GM18499 (cell line): ENCODE results near the gene MYRIP.
"Not testable (repeated sequence)": the region's sequence is repeated elsewhere in the genome, so short reads cannot be mapped to it uniquely, and the experiment has no call there.

Experiments used
- ATAC-seq: cut with Tn5 transposase; IDR thresholded peaks from one replicate; pipeline ENCODE4 v1.9.1; 2021; ENCODE audit warnings: moderate number of reproducible peaks; ENCODE audit not compliant: insufficient read depth, unreplicated experiment

Gene MYRIP

DNA sequence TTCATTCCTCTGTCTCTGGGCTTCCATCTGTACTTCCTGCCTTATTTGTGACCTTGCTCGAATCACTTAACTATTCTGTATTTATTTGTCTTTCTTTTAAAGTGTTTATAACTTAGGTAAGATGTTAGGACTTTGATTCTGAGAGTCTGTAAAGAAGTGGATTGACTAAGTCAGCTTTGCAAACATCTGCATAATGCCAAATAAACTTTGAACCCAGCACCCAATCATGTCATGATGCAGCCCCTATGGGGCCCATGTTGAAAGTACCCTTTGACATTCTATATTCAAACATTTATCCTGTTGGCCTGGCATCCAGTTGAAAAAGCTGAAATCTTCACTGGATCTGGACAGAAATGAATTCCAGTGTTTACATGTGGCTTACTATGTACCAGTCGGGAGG, 3.8 kb upstream of the MYRIP start:
- no peak for ATAC-seq

DNA sequence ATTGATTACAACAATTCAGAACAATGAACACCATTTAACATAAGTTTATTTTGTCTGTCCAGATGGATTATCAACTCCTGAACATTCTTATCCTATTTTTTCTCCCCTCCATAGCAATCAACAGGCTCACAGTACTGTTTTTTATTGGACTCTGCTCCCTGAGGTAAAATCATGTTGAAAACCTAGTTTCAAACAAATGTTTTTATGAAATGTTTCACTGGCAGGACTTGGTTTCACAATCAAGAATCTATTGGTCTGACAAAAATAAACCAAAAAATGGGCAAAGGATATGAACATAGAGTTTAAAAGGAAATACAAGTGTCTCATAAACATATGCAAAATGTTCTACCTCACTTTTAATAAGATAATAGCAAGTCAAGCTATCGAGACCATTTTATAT, 2.6 kb upstream of the MYRIP start:
- no peak for ATAC-seq

DNA sequence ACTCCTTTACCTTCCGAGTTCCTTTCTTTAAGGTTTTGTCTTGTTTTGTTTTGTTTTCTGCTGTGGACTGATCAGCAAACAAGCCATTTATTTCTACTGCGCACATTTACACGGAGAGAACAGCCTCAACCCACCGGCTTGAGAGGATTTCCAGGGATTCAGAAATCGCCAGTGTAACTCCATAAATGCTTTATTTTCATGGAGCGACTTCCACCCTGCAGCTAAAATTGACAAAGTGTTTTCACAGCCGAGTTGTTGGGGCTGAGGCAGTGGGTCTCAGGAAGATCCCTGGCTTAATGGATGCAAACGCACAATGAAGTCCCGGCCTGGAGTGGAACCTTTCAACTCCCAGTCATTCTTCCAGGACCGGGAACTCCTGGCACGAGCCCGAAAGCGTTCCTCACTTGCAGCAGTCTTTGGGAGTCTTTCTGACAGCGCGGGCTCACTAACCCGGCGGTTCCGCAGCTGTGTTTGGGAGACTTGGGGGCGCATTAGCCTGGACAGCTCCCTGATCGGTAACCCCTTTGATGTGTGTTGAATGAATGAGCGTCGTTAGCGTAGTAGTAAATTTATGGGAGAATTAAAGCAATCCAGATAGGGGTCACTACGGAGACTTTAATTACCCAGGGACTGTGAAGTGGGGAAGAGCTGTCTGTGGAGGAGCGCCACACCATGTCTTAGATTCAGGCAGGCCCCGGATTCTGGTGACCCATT, 785 bp upstream of the MYRIP start:
- no peak for ATAC-seq

DNA sequence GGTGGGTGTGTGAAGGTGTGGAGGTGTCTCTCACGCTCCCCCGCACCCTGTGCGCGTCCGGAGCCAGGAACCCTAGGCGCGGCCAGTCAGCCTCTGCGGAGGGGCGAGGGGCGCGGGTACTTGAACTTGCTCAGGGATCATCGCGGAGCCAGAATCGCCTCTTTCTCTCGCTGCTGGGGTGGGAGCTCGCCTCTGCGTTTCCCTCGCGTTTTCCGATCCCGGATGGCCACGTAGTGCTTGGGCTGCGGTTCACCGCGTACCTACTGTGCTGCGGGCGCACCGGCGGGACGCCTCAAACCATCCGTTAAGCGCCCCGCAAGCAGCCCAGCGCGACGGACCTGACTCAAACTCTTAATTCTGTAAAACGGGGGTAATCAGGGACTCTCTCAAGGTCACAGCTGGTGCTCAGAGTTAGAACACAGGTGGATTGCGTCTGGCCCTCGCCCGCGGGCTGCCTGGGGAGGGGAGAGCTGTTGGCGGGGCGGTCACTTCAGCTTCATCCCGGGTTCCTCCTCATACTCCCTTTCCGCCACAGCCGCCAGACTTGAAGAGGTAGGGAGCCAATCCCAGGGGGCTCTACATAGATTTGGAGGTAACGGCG, 686 bp downstream of the MYRIP start:
- no peak for ATAC-seq

DNA sequence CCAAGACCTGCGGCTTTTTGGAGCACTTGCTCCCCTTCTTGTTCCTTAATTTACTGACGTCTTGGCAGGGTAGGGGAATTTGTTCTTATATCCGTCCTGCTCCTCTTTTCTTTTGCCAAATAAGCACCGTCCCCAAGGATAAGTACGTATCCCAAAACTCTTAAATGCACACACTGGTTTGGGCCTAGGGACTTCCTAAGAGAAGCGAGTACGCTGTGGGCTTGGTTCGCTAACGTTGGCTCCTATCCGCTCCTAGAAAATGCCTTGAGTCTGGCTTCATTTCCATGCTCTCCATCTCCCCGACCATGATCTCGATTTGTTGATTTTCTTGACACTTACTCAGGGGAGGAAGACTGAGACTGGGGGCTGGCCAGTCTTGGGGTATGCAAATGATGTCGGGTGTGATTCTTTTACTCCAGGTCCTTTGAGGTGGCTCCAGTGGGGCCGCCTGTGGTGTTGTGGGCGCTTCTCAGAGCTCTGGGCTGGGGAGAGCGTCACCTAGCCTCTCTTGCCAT, 1.3 kb downstream of the MYRIP start:
- ATAC-seq = no peak

DNA sequence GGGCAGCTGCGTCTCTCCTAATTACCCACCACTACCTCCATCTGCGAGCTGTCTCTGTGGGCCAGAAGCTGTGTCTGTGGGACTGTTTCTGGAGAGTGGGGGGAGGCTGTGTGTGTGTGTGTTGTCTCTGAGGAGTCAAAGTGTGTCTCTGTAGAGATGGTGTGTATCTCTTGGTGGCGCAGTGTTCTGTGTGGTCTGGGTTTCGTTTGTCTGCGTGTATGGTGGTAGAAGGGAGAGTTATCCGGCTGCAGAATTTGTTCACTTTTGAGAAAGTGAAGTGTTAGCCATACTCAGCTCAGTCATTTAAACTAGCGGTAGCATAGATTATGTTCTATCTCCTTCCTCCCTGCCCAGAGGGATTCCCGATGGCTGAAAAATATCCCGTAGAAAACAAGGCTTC, 2.2 kb downstream of the MYRIP start:
- no peak for ATAC-seq

DNA sequence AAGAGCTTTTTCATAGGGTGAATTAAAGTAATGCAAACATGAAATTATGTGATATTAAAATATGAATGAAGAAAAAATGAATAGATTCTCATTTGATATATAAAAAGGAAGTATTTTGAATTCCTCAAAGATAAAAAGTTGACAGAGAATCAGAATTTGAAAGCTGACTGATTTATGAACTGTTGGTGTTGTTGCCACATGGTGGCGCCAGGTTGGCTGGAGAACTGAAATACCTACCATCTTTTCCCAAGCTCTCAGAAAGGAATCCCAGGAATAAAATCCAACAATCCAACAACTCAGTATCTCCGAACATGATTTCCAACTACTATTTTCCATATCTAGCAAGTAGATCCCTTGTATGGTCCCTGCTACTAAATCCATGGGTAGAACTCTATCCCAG, 3.1 kb downstream of the MYRIP start:
- no peak for ATAC-seq

DNA sequence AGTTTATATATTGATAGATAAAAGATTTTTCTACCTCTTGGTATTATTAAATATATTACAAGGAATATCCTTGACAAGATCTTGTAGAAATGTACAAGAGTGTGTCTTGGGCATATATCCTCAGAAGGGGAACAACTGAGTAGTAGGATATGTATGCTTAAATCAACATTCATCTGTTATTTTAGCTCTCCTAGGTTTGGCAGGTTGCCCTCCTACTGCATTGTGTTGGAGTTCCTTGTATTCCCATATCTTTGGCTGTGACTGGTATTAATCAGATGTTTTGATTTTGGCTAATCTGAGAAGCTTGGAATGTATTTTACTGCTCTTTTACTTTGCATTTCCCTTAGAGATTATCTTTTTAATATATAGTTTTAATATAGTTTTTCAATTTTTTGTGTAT, 4.6 kb downstream of the MYRIP start:
- no peak for ATAC-seq

DNA sequence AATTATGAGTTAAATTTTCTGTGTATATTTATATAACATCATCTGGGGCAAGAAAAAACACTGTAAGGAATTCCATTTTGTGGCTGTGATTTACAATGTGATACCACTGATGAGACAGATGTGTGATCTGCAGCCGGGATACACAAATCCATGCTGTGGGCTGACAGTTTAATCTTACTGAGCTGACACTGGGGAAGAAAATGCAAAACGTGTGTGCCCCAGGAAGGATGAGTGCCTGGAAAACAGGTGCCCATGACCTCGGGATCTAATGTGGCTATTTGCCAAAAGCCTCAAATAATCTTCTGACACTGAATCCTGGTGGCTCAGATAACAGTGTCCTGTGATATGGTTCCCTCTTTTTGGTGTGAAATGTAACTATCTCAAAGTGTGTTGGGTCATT, 10.5 kb downstream of the MYRIP start:
- no peak for ATAC-seq

DNA sequence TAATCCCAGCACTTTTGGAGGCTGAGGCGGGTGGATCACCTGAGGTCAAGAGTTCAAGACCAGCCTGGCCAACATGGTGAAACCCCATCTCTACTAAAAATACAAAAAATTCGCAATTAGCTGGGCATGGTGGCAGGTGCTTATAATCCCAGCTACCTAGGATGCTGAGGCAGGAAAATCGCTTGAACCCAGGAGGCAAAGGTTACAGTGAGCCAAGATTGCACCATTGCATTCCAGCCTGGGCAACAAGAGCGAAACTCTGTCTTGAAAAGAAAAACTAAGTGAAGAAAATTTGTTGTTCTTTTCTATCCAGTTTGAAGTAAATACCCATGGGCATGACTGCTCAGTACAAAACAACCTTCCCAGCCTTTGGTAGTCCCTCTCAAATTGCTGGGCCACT, 24.4 kb downstream of the MYRIP start:
- not testable (repeated sequence) for ATAC-seq

DNA sequence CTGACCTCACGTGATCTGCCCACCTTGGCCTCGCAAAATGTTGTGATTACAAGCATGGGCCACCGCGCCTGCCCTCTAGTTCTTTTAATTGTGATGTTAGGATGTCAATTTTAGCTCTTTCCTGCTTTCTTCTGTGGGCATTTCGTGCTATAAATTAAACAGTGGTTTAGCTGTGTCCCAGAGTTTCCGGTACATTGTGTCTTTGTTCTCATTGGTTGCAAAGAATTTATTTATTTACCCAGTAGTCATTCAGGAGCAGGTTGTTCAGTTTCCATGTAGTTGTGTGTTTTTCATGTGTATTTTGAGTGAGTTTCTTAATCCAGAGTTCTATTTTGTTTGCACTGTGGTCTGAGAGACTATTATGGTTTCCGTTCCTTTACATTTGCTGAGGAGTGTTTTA, 30.1 kb downstream of the MYRIP start:
- ATAC-seq = no peak

DNA sequence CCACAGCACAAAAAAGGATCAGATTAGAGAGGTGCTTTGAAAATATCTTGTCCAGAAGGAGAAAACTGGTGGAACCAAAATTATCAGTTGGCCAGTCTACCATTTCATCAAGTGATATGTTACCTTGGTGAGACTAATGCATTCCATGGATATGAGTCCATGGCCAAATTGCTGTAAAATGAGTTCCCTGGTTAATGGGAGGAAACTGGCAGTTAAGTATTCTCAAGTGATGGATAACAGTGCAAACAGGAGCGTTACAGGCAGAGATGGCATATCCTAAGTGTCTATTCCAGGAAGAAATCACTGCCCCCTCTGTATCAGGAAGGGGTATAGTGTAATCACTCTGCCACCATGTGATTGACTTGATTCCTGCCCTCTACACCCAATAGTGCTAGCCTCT, 34.0 kb downstream of the MYRIP start:
- no peak for ATAC-seq

DNA sequence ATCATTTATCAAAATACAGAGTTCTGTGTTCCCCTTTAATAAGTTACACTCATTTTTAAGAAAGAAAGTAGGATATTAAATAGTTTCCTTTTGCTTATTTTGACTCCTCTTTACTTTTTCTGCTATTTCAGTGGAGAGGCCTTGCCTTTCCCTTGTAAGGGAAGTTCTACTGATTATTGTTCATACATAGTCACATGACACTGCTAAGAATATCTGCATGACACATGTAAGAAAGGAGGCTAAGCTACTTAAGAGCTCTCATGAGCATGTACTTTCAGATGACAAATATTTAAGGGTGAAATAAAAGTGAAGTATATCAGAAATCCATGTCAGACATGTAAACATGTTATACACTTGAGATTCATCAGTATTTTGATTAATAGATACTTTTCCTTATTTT, 39.0 kb downstream of the MYRIP start:
- ATAC-seq = no peak

DNA sequence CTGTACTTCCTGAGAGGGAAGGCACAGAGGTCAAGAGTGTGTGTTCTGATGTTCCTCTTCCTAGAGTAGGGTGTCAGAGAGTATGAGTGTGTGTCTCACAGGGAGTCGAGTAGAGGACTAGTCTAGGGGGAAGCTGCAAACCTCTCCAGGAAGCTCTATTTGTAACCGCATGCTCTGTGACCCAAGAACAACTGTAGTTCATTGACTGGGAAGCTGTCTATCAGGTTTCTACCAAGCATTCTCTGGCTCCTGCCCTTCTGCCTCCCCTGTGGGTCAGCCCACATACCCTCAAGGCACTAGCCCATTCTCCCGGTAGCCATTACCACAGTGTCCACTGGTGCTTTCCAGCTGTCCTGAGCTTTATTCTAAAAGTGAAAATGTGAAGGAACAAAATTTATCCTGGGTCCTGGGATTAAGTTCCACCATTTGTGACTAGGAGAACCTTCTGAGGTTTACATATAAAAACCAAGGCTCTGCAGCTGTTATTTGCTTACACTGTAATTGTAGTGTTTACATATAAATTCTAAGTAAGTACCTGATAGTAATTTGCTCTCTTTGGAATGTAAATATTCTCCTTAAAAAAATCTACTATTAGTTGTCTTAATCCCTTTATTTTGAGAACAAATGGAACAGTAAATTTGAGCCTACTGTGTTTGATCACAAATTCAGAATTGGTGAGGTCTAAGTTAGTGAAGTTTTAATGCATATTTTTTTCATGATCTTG, 40.7 kb downstream of the MYRIP start:
- ATAC-seq = no peak

DNA sequence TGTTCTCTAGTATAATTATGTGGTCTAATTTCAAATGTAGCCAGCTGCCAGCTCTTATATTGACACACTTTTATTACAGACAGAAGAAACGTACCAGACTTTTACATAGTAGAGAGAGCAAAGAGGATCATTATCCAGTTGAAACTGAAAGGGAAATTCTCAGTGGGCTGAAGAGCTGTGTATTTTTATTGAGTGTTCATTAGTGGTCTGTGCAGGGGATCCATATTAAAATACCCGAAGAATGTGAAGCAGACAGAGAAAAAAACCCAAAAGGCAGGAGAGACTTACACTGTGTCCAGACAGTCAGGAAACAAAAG, 41.3 kb downstream of the MYRIP start:
- ATAC-seq = no peak

DNA sequence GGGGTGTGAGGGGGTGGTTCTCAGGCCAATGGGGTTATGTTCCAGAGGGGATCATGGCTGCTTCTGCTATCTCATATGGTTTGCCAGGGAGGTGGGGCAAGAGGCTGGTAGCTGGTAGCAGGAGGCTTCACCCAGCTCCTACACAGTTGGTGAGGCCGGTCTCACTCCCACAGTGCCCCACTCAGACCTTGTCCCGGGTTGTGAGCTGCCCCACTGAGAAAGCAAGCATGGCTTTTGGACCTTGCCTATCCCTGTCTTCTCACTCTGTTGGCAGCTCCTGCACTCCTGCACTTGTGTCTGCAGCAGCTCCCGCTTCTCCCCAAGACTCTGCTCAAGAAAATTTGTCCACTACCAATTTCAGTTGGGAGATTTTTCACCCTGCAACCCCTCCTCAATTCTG, 46.1 kb downstream of the MYRIP start:
- ATAC-seq = no peak

DNA sequence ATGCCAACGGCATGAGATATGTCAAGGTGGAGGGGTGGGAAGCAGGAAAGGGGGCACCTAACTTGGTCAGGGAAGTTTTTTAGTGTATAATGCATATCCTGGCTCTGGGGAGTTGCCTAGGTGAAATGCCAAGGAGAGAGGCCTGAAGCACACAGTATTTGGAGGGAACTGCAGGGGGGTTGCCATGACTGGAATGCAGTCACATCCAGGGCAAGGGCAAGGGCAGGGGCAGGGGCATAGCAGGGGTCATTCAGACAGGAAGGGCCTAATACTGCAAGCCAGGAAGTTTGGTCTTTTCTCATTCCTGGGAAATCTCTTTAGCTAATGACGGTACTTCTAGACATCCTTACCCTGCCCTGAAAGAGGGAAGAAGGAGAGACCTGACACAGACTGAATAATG, 60.5 kb downstream of the MYRIP start:
- ATAC-seq = no peak

DNA sequence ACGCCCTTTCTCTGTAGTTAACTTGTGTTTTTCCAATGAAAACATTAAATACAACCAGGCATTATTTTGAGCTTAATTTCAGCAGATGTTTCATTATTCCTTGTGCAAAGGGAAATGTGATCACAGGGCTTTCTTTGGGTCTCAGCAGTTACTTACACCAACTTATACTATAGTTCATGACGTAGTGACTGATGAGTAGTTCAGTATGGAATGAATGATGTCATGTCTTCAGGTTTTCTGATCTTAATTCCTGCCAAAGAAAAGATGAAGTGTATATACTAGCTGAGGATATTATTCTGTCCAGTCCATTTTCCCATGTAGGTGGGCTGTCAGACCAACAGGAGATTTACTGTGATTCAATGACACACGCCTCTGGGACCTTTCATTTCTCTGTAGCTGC, 61.3 kb downstream of the MYRIP start:
- no peak for ATAC-seq

DNA sequence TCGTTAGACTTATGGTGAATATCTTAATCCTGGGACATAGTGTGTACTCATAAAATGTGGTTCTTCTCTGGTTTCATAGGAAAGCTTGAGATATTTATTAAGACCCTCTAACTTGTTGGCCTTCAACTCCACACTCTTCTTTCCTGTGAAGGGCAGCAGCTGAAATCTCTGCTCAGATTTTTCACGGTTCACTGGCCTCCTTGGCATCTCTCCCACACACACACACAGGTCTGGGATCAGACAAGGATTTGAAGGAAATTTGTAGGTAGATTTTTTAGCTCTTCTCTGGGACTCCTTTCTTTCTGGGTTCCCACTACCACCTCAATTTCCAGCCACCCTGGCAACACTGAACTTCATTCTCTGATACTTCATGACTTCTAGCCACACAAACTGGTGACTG, 70.2 kb downstream of the MYRIP start:
- no peak for ATAC-seq

DNA sequence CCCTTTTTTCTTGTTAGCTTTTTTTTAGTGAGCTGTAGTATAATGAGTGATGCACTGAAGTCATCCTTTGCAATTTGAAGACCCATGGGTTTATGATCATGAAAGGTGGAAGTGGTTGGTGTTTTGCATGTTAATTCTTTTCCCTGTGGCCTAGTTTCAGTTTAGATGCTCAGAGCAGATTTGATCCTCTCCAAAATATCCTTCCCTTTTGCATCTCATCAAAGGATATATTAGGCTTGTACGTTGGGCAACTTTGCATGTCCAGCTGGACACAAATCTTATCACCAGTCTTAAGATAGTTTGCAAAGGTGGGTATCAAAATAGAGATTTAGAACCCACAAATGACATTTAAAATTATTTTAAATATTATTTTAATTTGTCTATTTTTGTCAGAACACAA, 72.7 kb downstream of the MYRIP start:
- ATAC-seq = no peak

DNA sequence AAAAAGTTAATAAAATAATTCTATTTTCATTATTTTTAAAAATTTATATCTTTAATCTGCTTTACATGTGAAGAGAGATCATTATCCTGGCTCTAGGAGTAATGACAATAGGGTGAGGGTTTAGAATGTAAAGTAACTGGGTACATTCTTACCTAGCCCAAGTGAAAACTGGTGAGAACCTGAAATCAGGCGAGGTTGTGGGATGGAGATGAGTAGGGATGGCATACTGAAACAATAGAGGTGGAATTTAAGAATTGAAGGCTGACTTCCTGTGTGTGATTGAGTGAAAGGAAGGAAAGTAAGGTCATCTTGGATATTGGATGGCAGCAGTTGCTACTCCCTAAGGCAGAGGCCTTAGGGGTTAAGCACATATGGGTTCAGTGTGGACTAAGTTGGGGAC, 82.7 kb downstream of the MYRIP start:
- no peak for ATAC-seq

DNA sequence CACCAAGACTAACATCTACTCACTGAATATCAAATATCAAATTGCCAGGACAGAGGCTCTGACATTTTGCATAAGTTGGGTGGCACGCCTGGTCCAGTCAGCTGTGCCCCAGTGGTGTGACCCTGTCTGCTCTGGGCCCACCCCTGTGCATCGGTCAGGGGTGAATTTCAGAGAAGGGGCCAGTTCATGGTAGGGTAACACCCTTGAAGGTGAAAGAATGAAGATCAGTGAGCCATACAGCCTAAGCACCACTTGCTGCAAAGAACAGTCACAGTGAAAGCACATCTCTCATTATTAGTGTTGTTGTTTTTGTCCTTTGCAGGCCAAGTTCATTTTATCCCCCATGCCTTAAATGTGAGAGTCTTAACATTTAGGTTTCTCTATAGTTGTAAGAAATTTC, 86.8 kb downstream of the MYRIP start:
- ATAC-seq = no peak
